Stimulated activated CD8-positive, alpha-beta memory T cell treated with anti-CD3 and anti-CD28 coated beads, Interleukin-12 subunit alpha, Interleukin-12 subunit beta, amount 100 ng/mL, for 1 hour (primary cell): ENCODE results near the gene GOLGA8J.
"Not testable (repeated sequence)": the region's sequence is repeated elsewhere in the genome, so short reads cannot be mapped to it uniquely, and the experiment has no call there.

Experiments used
- DNase-seq: peaks from one replicate; pipeline ENCODE4 v3.0.0-alpha.2; 2020; ENCODE audit warnings: low read depth

GOLGA8J gene

GRCh38 chr15:30082655-30083054, at the start of gene GOLGA8J:
GOLGA8J (plus strand) TSS chr15:30082955; CDS start chr15:30083053, 98 bp downstream.
- not testable (repeated sequence) for DNase-seq

DNA sequence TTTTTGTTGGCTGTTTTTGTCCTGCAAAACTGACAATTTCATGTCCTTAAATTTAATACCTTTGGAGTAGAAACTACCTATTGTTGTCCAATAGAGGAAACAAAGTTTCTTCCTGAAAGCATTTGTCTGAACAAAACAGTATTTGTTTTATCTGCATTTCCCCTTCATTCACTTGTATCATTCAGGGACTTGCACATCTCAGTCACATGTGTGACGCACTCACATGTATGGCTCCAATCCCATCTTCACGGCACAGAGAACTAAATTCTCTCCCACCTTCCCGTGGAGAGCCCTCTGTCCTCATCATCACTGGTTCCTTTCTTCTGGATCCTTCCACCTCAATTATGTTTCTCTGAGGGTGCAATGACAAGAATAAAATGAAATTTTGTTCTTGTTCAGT, 49.5 kb upstream of the GOLGA8J start:
- DNase-seq: no peak

DNA sequence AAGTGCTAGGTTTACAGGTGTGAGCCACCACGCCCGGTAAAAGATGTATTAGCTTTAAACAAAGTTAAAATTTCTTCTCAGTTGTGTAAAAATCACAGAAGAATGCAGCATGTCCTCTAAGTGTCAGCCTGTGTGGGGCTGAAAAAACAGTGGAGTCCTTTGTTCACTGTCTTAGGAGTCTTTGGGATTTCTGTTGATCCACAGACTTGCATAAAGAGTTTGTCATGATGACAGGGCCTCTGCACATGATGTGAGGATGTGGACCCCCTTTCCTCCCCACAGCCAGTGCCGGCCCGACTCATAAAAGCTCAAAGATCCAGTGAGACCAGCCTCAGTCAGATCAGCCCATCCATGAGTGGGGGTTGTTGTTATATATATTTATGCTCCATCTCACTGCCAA, 49.0 kb upstream of the GOLGA8J start:
- no peak for DNase-seq

GRCh38 chr15:30036036-30036703, 46.6 kb upstream of the GOLGA8J start:
- DNase-seq: no peak

DNA sequence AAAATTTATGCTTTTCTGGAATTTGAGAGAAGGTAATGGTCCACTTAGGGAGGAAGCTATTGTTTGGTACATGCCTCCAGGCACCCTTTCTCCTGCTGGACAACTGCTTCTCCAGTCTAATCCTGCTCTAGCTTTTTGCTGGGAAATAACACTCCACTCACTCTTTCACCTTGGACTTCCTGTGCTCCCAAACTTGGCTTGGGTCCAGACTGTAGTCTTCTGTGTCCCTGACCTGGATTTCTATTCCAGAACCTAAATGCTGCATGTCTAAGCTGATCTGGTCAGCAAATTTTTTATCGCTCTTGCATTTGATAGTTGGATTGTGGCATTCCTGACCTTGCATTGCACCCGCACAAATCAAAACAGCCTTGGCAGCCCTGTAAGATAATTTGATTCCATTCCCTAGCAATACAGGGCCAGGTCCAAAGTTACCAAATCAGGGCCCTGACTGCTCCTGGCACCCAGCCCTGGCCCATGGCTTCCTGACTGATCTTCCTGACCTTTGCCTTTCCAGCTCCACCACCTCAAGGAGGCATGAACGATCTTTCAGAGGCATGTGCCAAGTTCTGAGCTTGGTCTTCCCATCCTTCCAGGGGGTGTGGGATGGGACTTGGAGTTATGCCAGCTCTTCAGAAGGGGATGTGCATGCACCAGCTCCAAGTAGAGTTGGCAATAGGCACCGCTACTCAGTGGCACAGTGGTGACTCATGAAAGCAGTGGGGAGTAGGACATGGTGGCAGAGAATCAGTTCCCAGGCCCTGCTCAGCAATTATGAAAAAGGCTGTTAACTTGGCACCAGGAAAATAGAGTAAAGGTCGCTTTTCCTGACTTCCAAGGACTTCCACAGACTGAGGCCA, 43.9 kb upstream of the GOLGA8J start:
- DNase-seq: no peak

DNA sequence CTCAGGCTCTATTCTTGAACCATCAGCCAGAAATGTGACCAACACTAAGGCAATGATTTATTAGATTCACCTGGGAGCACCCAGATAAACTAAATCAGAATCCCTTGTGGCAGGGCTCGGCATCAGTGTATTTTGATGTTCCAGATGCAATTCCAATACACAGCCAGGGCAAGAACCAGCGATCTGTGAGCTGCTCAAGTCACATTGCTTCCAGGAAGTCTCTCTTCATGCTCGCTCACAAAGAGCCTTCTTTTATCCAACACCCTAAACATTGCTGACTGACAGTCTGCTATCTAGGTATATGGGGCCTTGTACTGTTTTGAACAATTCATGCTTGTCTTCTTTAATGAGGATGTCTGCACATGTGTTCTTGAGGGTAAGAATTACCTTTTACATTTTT, 40.9 kb upstream of the GOLGA8J start:
- DNase-seq: no peak

GRCh38 chr15:30042556-30042955, 40.2 kb upstream of the GOLGA8J start:
- DNase-seq: no peak

GRCh38 chr15:30043211-30043655, 39.5 kb upstream of the GOLGA8J start:
- no peak for DNase-seq

- no peak for DNase-seq
These were observed 38.4 kb upstream of the GOLGA8J start for GRCh38 chr15:30044377-30044776.

GRCh38 chr15:30044826-30045225, 37.9 kb upstream of the GOLGA8J start:
- DNase-seq: not testable (repeated sequence)

DNA sequence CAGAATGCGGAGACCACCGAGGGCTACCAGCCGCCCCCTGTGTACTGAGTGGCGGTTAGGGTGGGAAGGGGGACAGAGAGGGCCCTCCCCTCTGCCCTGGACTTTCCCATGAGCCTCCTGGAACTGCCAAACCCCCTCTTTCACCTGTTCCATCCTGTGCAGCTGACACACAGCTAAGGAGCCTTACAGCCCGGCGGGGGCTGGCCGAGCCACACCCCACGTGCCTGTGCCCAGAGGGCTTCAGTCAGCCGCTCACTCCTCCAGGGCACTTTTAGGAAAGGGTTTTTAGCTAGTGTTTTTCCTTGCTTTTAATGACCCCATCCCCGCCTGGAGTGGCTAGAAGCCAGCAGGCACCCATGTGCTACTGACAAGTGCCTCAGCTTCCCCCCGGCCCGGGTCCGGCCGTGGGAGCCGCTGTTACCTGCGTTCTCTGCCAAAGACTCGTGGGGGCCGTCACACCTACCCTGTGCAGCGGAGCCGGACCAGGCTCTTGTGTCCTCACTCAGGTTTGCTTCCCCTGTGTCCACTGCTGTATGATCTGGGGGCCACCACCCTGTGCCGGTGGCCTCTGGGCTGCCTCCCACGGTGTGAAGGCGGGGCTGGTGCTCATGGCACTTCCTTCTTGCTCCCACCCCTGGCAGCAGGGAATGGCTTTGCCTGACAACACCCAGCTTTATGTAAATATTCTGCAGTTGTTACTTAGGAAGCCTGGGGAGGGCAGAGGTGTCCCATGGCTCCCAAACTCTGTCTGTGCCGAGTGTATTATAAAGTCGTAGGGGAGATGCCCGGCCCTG, 37.3 kb upstream of the GOLGA8J start:
- DNase-seq: not testable (repeated sequence)

- DNase-seq: no peak
These were observed 36.3 kb upstream of the GOLGA8J start for GRCh38 chr15:30046430-30046829.

DNA sequence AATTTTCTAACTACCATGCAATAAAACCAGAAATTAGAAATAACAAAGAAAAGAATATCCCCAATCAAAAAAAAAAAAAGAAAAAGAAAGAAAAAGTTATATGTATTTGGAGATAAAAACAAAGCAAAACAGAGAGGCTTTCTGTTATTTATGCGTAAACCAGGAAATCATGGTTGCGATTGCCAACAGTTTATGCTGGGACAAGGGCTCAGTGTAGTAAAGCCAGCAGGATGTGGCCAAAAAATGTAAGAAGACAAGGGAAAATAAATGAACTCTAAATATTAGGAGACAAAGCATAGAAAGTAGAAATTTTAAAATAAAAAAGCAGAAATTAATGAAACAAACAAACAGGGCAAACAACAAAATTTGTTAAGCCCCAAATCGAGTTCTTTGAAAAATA, 27.2 kb upstream of the GOLGA8J start:
- DNase-seq: no peak

GRCh38 chr15:30056166-30056565, 26.6 kb upstream of the GOLGA8J start:
- no peak for DNase-seq

GRCh38 chr15:30059771-30060170, 23.0 kb upstream of the GOLGA8J start:
- DNase-seq: no peak

GRCh38 chr15:30062881-30063280, 19.9 kb upstream of the GOLGA8J start:
- no peak for DNase-seq

- no peak for DNase-seq
These were observed 18.8 kb upstream of the GOLGA8J start for GRCh38 chr15:30063835-30064546.

GRCh38 chr15:30065025-30065801, 17.5 kb upstream of the GOLGA8J start:
- DNase-seq: no peak

GRCh38 chr15:30068326-30068725, 14.4 kb upstream of the GOLGA8J start:
- DNase-seq: no peak

- no peak for DNase-seq
These were observed 10.1 kb upstream of the GOLGA8J start for GRCh38 chr15:30072630-30073029.

GRCh38 chr15:30073915-30074314, 8.8 kb upstream of the GOLGA8J start:
- DNase-seq: no peak
